Colon (tissue), 2 donors: ENCODE results near the gene RPS28.
"Not testable (repeated sequence)": the region's sequence is repeated elsewhere in the genome, so short reads cannot be mapped to it uniquely, and the experiment has no call there.

ENCODE experiments used
- FAIRE-seq: peaks from 2 replicates; lab custom pipeline; 2012; peaks lifted over from hg19 to GRCh38; lab: Jason Lieb, UNC
- donor health status: control.
- donor health status: control.

RPS28 gene

GRCh38 chr19:8342684-8343482 lies 21.6 kb downstream of the RPS28 start, which contains the start of gene KANK3:
KANK3 (minus strand) TSS chr19:8343262; CDS start chr19:8337828, 5,434 bp downstream.
- no peak for FAIRE-seq

- no peak for FAIRE-seq
Observed at GRCh38 chr19:8343483-8343844, 22.2 kb downstream of the RPS28 start.

DNA sequence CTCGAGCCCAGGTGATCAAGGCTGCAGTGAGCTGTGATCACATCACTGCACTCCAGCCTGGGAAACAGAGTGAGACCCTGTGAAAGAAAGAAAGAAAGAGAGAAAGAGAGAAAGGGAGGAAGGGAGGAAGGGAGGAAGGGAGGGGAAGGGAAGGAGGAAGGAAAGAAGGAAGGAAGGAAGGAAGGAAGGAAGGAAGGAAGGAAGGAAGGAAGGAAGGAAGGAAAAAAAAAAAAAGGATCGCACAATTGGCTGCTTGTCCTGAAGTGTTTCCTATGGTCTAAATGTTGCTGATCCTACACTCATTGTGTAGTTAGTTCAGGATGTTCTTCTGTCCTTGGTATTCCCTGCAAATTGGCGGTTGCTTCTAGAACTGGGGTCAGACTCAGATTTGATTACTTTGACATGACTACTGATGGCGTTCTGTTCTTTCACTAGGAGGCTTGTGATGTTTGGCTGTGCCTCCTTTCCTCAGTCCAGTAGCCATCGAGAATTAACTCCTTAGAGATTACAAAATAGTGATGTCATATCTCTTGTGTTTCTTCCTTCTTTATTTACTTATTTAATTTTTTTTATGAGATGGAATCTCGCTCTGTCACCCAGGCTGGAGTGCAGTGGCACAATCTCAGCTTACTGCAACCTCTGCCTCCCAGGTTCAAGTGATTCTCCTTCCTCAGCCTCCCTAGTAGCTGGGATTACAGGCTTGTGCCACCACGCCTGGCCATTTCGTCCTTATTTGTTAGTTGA lies 28.5 kb downstream of the RPS28 start:
- not testable (repeated sequence) for FAIRE-seq

GRCh38 chr19:8352134-8352827 lies 31.0 kb downstream of the RPS28 start:
- FAIRE-seq, result no peak

DNA sequence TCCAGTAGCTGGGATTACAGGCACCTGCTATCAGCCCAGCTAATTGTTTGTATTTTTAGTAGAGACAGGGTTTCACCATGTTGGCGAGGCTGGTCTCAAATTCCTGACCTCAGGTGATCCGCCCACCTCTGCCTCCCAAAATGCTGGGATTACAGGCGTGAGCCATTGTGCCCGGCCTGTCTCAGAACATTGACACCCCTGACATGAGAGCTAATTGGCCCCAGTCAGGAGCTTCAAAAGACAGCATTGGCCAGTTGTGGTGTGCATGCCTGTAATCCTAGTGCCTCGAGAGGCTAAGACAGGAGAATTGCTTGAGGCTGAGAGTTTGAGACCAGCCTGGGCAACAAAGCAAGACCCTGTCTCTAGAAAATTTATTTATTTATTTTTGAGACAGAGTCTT lies 31.5 kb downstream of the RPS28 start:
- not testable (repeated sequence) for FAIRE-seq

DNA sequence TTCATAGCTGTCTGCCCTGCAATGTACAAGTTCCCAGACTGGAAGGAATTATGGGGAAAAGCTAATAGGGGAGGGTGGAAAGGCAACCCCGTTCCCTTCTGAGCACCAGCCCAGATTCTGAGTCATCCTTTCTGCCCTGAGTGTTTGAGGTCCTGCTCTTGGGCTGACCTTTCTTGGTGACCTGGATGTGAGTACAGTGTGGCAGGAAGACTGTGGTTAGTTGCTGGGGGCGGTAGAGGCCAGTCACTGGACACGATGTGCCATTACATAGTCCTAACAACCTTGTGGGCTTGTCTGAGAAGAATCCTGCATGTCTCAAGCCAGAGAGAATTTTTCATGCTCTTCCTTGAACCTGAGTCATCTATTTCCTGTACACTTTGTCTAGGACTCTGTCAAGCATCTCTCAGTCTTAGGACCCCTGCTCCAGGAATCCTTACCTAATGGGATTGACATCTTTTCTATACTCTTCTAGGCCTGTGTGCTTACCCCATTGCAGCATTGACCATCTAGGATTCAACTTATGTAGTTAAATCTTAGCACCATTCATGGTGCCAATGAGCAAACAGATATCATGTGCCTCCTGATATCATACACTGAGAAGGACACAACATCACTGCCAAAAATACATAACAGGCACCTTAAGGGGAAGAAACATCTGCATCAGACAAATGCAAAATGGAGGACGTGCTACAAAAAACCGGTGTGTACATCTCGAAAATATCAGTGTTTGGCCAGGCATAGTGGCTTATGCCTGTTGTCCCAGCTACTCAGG lies 34.5 kb downstream of the RPS28 start:
- no peak for FAIRE-seq

- no peak for FAIRE-seq
Observed at GRCh38 chr19:8357007-8357521, 35.8 kb downstream of the RPS28 start.

DNA sequence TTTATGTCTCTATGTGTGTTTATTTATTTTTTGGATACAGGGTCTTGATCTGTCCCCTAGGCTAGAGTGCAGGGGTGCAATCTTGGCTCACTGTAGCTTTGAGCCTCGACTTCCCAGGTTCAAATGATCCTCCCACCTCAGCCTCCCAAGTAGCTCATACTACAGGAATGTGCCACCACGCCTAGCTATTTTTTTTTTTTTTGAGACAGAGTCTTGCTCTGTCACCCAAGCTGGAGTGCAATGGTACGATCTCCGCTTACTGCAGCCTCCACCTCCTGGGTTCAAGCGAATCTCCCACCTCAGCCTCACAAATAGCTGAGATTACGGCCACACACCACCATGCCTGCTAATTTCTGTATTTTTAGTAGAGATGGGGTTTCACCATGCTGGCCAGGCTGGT lies 37.7 kb downstream of the RPS28 start:
- no peak for FAIRE-seq

DNA sequence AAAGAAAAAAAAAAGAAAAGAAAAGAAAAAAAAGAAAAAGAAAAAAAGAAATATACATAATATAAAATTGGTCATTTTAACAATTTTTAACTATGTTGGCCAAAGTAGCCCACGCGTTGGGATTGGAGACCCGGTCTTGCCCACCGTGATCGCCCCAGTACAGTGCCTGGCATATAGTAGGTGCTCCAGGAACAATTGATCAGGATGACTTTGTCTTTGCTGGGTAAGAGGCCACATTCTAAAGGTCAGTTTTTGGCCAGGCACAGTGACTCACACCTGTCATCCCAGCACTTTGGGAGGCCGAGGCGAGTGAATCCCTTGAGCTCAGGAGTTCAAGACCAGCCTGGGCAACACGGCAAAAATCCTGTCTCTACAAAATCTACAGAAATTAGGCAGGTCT lies 38.9 kb downstream of the RPS28 start:
- FAIRE-seq, result no peak

GRCh38 chr19:8361921-8362793 lies 40.9 kb downstream of the RPS28 start:
- FAIRE-seq, result no peak

DNA sequence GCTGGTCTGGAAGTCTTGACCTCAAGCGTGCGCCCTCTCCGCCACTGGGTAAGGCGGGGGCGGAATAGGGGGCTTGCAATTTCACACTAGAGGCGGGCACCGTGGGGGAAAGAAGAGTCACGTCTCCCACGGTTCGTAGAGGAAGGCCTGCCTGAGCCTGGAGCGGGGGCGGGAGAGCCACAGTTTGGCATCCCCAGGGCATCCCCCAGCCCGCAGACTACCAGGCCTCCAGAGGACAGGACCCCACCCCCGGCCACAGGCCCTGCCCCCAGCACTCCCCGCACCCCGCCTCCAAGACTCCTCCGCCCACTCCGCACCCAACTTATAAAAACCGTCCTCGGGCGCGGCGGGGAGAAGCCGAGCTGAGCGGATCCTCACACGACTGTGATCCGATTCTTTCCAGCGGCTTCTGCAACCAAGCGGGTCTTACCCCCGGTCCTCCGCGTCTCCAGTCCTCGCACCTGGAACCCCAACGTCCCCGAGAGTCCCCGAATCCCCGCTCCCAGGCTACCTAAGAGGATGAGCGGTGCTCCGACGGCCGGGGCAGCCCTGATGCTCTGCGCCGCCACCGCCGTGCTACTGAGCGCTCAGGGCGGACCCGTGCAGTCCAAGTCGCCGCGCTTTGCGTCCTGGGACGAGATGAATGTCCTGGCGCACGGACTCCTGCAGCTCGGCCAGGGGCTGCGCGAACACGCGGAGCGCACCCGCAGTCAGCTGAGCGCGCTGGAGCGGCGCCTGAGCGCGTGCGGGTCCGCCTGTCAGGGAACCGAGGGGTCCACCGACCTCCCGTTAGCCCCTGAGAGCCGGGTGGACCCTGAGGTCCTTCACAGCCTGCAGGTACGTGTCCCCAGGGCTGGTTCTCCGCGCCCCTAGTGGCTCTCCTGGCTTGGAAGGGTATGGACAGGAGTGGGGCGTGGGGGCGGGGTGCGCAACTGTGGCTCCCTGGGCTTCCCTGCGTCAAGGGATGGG lies 42.8 kb downstream of the RPS28 start, which contains the start of gene ANGPTL4:
ANGPTL4 (plus strand) TSS at position 353 of the 969 bp plus-strand sequence; CDS start at position 520, 167 bp downstream.
- no peak for FAIRE-seq

- no peak for FAIRE-seq
Observed at GRCh38 chr19:8366121-8366581, 44.9 kb downstream of the RPS28 start.

DNA sequence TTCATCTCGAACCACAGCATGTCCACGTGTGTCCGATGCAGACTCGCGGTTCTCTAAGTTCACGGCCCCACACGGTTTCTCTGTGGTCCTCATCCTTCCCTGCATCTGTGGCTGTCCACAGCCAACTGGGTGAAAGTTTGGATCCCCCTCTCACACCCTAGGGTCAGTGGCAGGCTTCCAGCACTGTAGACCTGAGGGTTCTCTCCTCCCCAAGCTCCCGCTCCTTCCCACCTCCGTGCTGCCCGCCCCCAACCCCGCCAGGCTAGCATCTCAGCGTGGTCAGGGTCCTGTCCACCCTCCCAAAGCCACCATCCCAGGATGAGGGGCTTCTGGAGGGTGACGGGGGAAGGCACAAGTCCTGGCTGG lies 45.6 kb downstream of the RPS28 start:
- FAIRE-seq, result no peak

GRCh38 chr19:8367327-8368001 lies 46.2 kb downstream of the RPS28 start:
- FAIRE-seq, result no peak

DNA sequence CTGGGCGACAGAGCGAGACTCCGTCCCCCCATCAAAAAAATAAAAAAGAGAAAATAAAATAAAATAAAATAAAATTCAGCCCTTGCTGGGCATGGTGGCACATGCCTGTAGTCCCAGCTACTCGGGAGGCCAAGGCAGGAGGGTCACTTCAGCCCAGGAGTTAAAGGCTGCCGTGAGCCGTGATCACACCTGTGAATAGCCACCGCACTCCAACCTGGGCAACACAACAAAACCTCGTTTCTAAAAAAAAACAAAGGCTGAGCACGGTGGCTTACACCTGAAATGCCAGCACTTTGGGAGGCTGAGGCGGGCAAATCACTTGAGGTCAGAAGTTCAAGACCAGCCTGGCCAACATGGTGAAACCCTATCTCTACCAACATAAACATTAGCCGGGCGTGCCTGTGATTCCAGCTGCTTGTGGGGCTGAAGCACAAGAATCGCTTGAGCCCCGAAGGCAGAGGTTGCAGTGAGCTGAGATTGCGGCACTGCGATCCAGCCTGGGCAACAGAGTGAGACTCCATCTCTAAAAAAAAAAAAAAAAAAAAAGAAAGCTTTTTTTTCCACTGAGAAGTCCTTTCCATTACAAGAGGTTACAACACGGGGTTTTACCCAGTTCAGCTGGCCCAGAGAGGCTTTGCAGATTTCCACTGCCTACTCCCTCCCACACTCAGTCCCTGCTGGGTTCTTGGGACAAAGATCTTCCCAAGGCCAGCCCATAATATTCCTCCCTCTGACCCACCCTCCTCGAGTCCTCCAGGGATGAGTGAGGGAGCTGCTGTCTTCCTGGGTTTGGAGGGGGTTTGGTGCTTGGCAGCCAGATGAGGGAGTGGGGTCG lies 49.1 kb downstream of the RPS28 start:
- FAIRE-seq, result no peak

DNA sequence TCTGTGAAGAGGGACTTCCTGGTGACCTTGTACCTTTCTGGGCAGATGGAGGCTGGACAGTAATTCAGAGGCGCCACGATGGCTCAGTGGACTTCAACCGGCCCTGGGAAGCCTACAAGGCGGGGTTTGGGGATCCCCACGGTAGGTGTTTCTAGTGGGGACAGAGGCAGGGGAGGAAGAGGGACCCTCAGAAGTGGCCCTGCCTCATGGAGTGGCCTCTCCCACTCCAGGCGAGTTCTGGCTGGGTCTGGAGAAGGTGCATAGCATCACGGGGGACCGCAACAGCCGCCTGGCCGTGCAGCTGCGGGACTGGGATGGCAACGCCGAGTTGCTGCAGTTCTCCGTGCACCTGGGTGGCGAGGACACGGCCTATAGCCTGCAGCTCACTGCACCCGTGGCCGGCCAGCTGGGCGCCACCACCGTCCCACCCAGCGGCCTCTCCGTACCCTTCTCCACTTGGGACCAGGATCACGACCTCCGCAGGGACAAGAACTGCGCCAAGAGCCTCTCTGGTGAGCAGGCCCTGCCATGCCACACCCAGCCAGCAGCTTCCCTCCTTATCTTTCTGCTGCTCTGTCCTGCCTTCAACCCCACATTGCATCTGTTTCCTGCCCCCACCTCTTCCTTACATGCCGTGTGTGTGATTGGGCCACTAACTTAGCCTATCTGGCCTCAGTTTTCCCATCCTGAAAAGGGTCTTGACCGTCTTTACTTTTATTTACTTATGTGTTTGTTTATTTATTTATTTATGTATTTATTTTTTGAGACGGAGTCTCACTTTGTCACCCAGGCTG lies 49.9 kb downstream of the RPS28 start:
- no peak for FAIRE-seq
